Measurements from ENCODE around the gene CLEC18C.

GRCh38 chr16:70151391-70151790 lies 22.2 kb upstream of the CLEC18C start:
- no peak for TF ChIP-seq CTCF (IDR thresholded peaks at IDR 0.05 in 8 of 11, conservative IDR thresholded peaks at IDR 0.05 in 3 of 11)
- TF ChIP-seq POLR2AphosphoS5 (IDR thresholded peaks at IDR 0.05): no peak
- no peak for TF ChIP-seq POLR2A (IDR thresholded peaks at IDR 0.05)

All from spleen (tissue), 7 donors.